GM12878 (cell line): ENCODE results near the gene NEXN. TPM values are rescaled to one million over a fixed set of nuclear protein-coding genes. Genes with fewer than 3 reads are reported as not detected.

Experiments used
- NFIC ChIP-seq: IDR thresholded peaks from 2 replicates; pipeline ENCODE4 v1.6.1; 2012; ENCODE audit warnings: low read depth, mild to moderate bottlenecking, inconsistent platforms, low read length, moderate library complexity
- POLR2AphosphoS5 ChIP-seq: IDR thresholded peaks from 2 replicates; pipeline ENCODE4 v1.6.1; 2011; ENCODE audit warnings: mild to moderate bottlenecking, low read length, inconsistent platforms
- SUPT20H ChIP-seq: IDR thresholded peaks from 2 replicates; pipeline ENCODE4 v1.6.1; 2011; ENCODE audit warnings: low read depth, mild to moderate bottlenecking, low read length, moderate library complexity, borderline replicate concordance; ENCODE audit not compliant: control insufficient read depth
- TBL1XR1 ChIP-seq: IDR thresholded peaks from 2 replicates; pipeline ENCODE4 v1.6.1; 2012; ENCODE audit warnings: low read depth, low read length, improper control_type of control experiment
- TCF3 ChIP-seq: IDR thresholded peaks from 2 replicates; pipeline ENCODE4 v1.6.1; 2012; ENCODE audit warnings: low read depth, mild to moderate bottlenecking, low read length, borderline replicate concordance; ENCODE audit not compliant: insufficient read depth
- USF1 ChIP-seq: IDR thresholded peaks from 2 replicates; pipeline ENCODE4 v1.6.1; 2011; ENCODE audit warnings: borderline replicate concordance, low read depth, mild to moderate bottlenecking, moderate library complexity, mixed read lengths, low read length; ENCODE audit not compliant: insufficient read depth; ENCODE audit errors: extremely low read length
- WRNIP1 ChIP-seq: IDR thresholded peaks from 2 replicates; pipeline ENCODE4 v1.6.1; 2011; ENCODE audit warnings: low read depth, low read length, improper control_type of control experiment, borderline replicate concordance
- ZBTB4 ChIP-seq: fragments of 450-650 bp; formaldehyde crosslinking; IDR thresholded peaks from 2 replicates; pipeline ENCODE4 v1.4.0; 2022; ENCODE audit warnings: mild to moderate bottlenecking, moderate library complexity
- ZNF274 ChIP-seq: IDR thresholded peaks from one replicate; pipeline ENCODE4 v1.8.0; 2011; ENCODE audit not compliant: insufficient read length, insufficient read depth
- ZSCAN29 ChIP-seq: fragments of 450-650 bp; IDR thresholded peaks from 2 replicates; pipeline ENCODE4 v1.6.1; 2017; ENCODE audit warnings: mild to moderate bottlenecking, moderate library complexity
- polyA plus RNA-seq, 11 experiments: library from polyadenylated mRNA; depleted of rRNA in 4 of 11; unstranded in 6 of 11; stranded (reverse) in 5 of 11; fragments of >200 nt; fragmentation: Nextera tagmentation in 4 of 11; fragmentation: Illumina TruSeq in 1 of 11; extraction: Ambion mirVana in 4 of 11; extraction: Trizol in 1 of 11; gene quantifications; 1 replicate in 1 of 11; 2 replicates in 10 of 11; pipeline versions ENCODE4 v1.2.1 to v1.2.3, GENCODE V29; 2011 to 2016; ENCODE audit warnings: inconsistent platforms in 2 of 11, missing spikeins in 2 of 11, low read depth in 1 of 11
- total RNA-seq, 4 experiments: library from RNA; depleted of rRNA in 3 of 4; stranded (reverse); fragments of >200 nt in 3 of 4; fragmentation: Illumina TruSeq in 1 of 4; extraction: Trizol in 1 of 4; gene quantifications; 2 replicates each; pipeline versions ENCODE4 v1.2.1 to v1.2.3, GENCODE V29; 2013 to 2021

NEXN gene
- total and polyA plus RNA-seq, 10 of the 15 experiments (the other 5 are each of a cell fraction or from before 2014, with no cell fraction given): 2.5 to 46.6 (median 15.4) TPM

GRCh38 chr1:77882411-77882810 is 6.0 kb upstream of the NEXN start (continued):
- TF ChIP-seq ZBTB4 (CRISPR knock-in tag): no peak
- no peak for TF ChIP-seq ZSCAN29
- TF ChIP-seq ZNF274: no peak
- no peak for TF ChIP-seq NFIC
- no peak for TF ChIP-seq USF1
- no peak for TF ChIP-seq SUPT20H
- no peak for TF ChIP-seq POLR2AphosphoS5
- no peak for TF ChIP-seq TBL1XR1
- no peak for TF ChIP-seq TCF3
- no peak for TF ChIP-seq WRNIP1
